ENCODE results near the gene KCTD17.
A peak's percentile ranks its signal among the peaks of the same experiment; 100 is the strongest.

The KCTD17 gene

GRCh38 chr22:37046589-37046988, 5.0 kb upstream of the KCTD17 start:
- Mint-ChIP-seq H3K9me3 (no peaks in the 10 kb centered on the region), H3K4me1 (peaks cover 25% of the 10 kb centered on the region), H3K27me3 (peaks cover 14% of the 10 kb centered on the region), H3K27ac (no peak overlapping the region), H3K4me3 (no peak overlapping the region)
- ATAC-seq (no peak), DNase-seq (no peak)

GRCh38 chr22:37047006-37047405, 4.5 kb upstream of the KCTD17 start:
- Mint-ChIP-seq H3K9me3 (no peaks in the 10 kb centered on the region), H3K27me3 (peaks cover 14% of the 10 kb centered on the region), H3K27ac (no peak overlapping the region), H3K4me3 (no peak overlapping the region), H3K4me1 (peaks cover 22% of the 10 kb centered on the region)
- DNase-seq: no peak
- ATAC-seq: no peak

GRCh38 chr22:37048133-37048532, 3.4 kb upstream of the KCTD17 start:
- ATAC-seq (no peak), DNase-seq (no peak)
- Mint-ChIP-seq H3K9me3 (no peaks in the 10 kb centered on the region), H3K27me3 (peaks cover 7% of the 10 kb centered on the region), H3K4me1 (peaks cover 33% of the 10 kb centered on the region), H3K4me3 (no peak overlapping the region), H3K27ac (no peak overlapping the region)

GRCh38 chr22:37049224-37049623, 2.3 kb upstream of the KCTD17 start:
- H3K9me3 Mint-ChIP-seq: no peaks in the 10 kb centered on the region
- H3K27me3 Mint-ChIP-seq: no peaks in the 10 kb centered on the region
- peaks cover 34% of the 10 kb centered on the region for H3K4me1 Mint-ChIP-seq
- DNase-seq: no peak
- no peak for ATAC-seq
- H3K4me3 Mint-ChIP-seq: no peak overlapping the region
- H3K27ac Mint-ChIP-seq: peak overlapping the region in 1 of 2 donors; percentile 21

GRCh38 chr22:37050913-37051312, 629 bp upstream of the KCTD17 start:
- DNase-seq (no peak), ATAC-seq (no peak)
- Mint-ChIP-seq H3K27ac (no peak overlapping the region), H3K4me3 (peak overlapping the region in 1 of 2 donors; percentile 83), H3K9me3 (no peaks in the 10 kb centered on the region), H3K4me1 (peaks cover 20% of the 10 kb centered on the region), H3K27me3 (no peaks in the 10 kb centered on the region)

- Mint-ChIP-seq H3K27ac (peak overlapping the region; percentile 27 to 78), H3K9me3 (no peaks in the 10 kb centered on the region), H3K27me3 (no peaks in the 10 kb centered on the region), H3K4me3 (peak overlapping the region; percentile 83 to 87), H3K4me1 (peaks cover 21% of the 10 kb centered on the region)
- ATAC-seq (no peak), DNase-seq (no peak)
Measured at GRCh38 chr22:37052386-37053309, 1.1 kb downstream of the KCTD17 start.

GRCh38 chr22:37053310-37054055, 1.9 kb downstream of the KCTD17 start:
- H3K27me3 Mint-ChIP-seq: no peaks in the 10 kb centered on the region

GRCh38 chr22:37054056-37054395, 2.5 kb downstream of the KCTD17 start:
- Mint-ChIP-seq H3K9me3 (no peaks in the 10 kb centered on the region), H3K27ac (no peak overlapping the region), H3K27me3 (no peaks in the 10 kb centered on the region), H3K4me3 (no peak overlapping the region), H3K4me1 (peaks cover 21% of the 10 kb centered on the region)
- ATAC-seq: no peak
- DNase-seq: no peak

More at GRCh38 chr22:37053310-37054055, 1.9 kb downstream of the KCTD17 start:
- DNase-seq (no peak), ATAC-seq (no peak)
- H3K9me3 Mint-ChIP-seq: no peaks in the 10 kb centered on the region
- peak overlapping the region; percentile 32 to 87 for H3K4me3 Mint-ChIP-seq
- no peak overlapping the region for H3K27ac Mint-ChIP-seq
- peaks cover 21% of the 10 kb centered on the region for H3K4me1 Mint-ChIP-seq

- no peak overlapping the region for H3K27ac Mint-ChIP-seq
- peaks cover 24% of the 10 kb centered on the region for H3K4me1 Mint-ChIP-seq
- H3K9me3 Mint-ChIP-seq: no peaks in the 10 kb centered on the region
- H3K27me3 Mint-ChIP-seq: no peaks in the 10 kb centered on the region
- no peak overlapping the region for H3K4me3 Mint-ChIP-seq
- DNase-seq (no peak), ATAC-seq (no peak)
Measured at GRCh38 chr22:37054600-37055365, 3.2 kb downstream of the KCTD17 start.

- H3K4me3 Mint-ChIP-seq: no peak overlapping the region
- H3K27me3 Mint-ChIP-seq: no peaks in the 10 kb centered on the region
- DNase-seq (no peak), ATAC-seq (no peak)
- no peaks in the 10 kb centered on the region for H3K9me3 Mint-ChIP-seq
- peaks cover 38% of the 10 kb centered on the region for H3K4me1 Mint-ChIP-seq
- H3K27ac Mint-ChIP-seq: peak overlapping the region in 1 of 2 donors; percentile 43
Measured at GRCh38 chr22:37056246-37056645, 4.7 kb downstream of the KCTD17 start.

- no peaks in the 10 kb centered on the region for H3K27me3 Mint-ChIP-seq
- H3K4me1 Mint-ChIP-seq: peaks cover 46% of the 10 kb centered on the region
- no peaks in the 10 kb centered on the region for H3K9me3 Mint-ChIP-seq
- DNase-seq (no peak), ATAC-seq (no peak)
- H3K4me3 Mint-ChIP-seq: no peak overlapping the region
- H3K27ac Mint-ChIP-seq: peak overlapping the region in 1 of 2 donors; percentile 3
Measured at GRCh38 chr22:37057226-37057625, 5.7 kb downstream of the KCTD17 start.

- Mint-ChIP-seq H3K9me3 (no peaks in the 10 kb centered on the region), H3K4me1 (peaks cover 46% of the 10 kb centered on the region), H3K27ac (no peak overlapping the region), H3K27me3 (no peaks in the 10 kb centered on the region), H3K4me3 (no peak overlapping the region)
- DNase-seq: no peak
- no peak for ATAC-seq
Measured at GRCh38 chr22:37057796-37058510, 6.4 kb downstream of the KCTD17 start.

- Mint-ChIP-seq H3K4me1 (peaks cover 50% of the 10 kb centered on the region), H3K4me3 (no peak overlapping the region), H3K27me3 (no peaks in the 10 kb centered on the region), H3K9me3 (no peaks in the 10 kb centered on the region), H3K27ac (no peak overlapping the region)
- ATAC-seq (no peak), DNase-seq (no peak)
Measured at GRCh38 chr22:37058917-37059701, 7.6 kb downstream of the KCTD17 start.

GRCh38 chr22:37059876-37060449, 8.4 kb downstream of the KCTD17 start:
- DNase-seq: no peak
- no peak overlapping the region for H3K27ac Mint-ChIP-seq

More at GRCh38 chr22:37059876-37060449, 8.4 kb downstream of the KCTD17 start:
- ATAC-seq: peak; percentile 31
- peak overlapping the region in 1 of 2 donors; percentile 86 for H3K4me3 Mint-ChIP-seq
- peaks cover 56% of the 10 kb centered on the region for H3K4me1 Mint-ChIP-seq
- H3K27me3 Mint-ChIP-seq: no peaks in the 10 kb centered on the region
- H3K9me3 Mint-ChIP-seq: no peaks in the 10 kb centered on the region

All from stimulated activated naive CD8-positive, alpha-beta T cell treated with anti-CD3 and anti-CD28 coated beads, Interleukin-15, amount 100 ng/mL, for 72 hours (primary cell).